ENCODE results near the gene THOC2. TPM values are rescaled to one million over a fixed set of nuclear protein-coding genes. Genes with fewer than 3 reads are reported as not detected.

Gene THOC2
- total and polyA plus RNA-seq, 2 donors from 2014 or later, result 18.8 to 66.6 TPM

DNA sequence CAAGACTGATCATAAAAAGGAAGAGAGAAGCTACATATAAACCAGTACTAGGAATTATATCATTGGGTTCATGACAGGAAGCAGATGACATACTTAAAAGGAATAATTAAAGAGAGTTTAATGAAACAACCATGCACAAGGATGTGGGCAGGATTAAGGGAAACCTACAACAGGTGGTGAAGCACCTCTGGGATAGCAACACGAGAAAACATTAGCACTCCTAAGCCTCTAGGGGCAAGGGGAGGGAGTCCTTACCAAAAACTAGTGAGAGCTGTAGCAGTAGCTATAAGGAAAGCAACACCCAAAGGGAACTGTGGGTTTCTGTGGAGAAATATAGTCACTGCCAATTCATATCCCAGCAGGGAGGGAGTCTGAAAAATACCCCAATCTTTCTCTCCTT lies 7.2 kb upstream of the THOC2 start:
- no peaks in the 10 kb centered on the region for H3K4me1 ChIP-seq (ENCODE audit: control insufficient read depth in 2 of 3, insufficient read depth in 2 of 3, low read depth in 1 of 3, low read length in 3 of 3)
- FAIRE-seq (no peak), DNase-seq (no peak)
- no peaks in the 10 kb centered on the region for H3K9me3 ChIP-seq (ENCODE audit: control insufficient read depth in 2 of 3, insufficient read depth in 1 of 3, low read length in 3 of 3)
- no peak overlapping the region for H3K4me3 ChIP-seq (ENCODE audit: low read length in 3 of 3)
- TF ChIP-seq, protein P1, sequence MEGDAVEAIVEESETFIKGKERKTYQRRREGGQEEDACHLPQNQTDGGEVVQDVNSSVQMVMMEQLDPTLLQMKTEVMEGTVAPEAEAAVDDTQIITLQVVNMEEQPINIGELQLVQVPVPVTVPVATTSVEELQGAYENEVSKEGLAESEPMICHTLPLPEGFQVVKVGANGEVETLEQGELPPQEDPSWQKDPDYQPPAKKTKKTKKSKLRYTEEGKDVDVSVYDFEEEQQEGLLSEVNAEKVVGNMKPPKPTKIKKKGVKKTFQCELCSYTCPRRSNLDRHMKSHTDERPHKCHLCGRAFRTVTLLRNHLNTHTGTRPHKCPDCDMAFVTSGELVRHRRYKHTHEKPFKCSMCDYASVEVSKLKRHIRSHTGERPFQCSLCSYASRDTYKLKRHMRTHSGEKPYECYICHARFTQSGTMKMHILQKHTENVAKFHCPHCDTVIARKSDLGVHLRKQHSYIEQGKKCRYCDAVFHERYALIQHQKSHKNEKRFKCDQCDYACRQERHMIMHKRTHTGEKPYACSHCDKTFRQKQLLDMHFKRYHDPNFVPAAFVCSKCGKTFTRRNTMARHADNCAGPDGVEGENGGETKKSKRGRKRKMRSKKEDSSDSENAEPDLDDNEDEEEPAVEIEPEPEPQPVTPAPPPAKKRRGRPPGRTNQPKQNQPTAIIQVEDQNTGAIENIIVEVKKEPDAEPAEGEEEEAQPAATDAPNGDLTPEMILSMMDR (IDR thresholded peaks at IDR 0.05; ENCODE audit: borderline replicate concordance, extremely low read depth, insufficient read depth), result no peak
- intact Hi-C loops (cut with DNase I), result no loop called here
- no peaks in the 10 kb centered on the region for H3K27me3 ChIP-seq (ENCODE audit: control insufficient read depth, insufficient read depth, low read length)
- H3K9ac ChIP-seq (ENCODE audit: low read length in 3 of 3), result no peak overlapping the region
- no peak overlapping the region for H3K27ac ChIP-seq (ENCODE audit: low read depth in 2 of 2, low read length in 2 of 2)
- no peaks in the 10 kb centered on the region for H3K36me3 ChIP-seq (ENCODE audit: control insufficient read depth in 2 of 3, insufficient read depth in 3 of 3, low read length in 3 of 3)

DNA sequence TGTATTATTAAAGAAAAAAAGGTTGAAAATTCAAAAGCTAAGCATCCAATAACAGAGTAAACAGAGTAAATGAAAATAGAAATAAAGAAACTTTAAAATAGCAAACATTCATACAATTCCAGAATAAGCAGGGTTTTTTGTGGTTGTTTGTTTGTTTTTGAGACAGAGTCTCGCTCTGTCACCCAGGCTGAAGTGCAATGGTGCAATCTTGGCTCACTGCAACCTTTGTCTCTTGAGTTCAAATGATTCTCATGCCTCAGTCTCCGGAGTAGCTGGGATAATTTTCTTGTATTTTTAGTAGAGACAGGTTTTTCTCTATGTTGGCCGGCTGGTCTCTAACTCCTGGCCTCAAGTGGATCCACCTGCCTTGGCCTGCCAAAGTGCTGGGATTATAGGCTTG lies 6.6 kb upstream of the THOC2 start:
- intact Hi-C loops (cut with DNase I), result no loop called here
- TF ChIP-seq, protein P1 (IDR thresholded peaks at IDR 0.05; ENCODE audit: borderline replicate concordance, extremely low read depth, insufficient read depth), result no peak
- H3K9ac ChIP-seq (ENCODE audit: low read length in 3 of 3), result no peak overlapping the region
- H3K27me3 ChIP-seq (ENCODE audit: control insufficient read depth, insufficient read depth, low read length), result no peaks in the 10 kb centered on the region
- H3K4me3 ChIP-seq (ENCODE audit: low read length in 3 of 3), result no peak overlapping the region
- no peaks in the 10 kb centered on the region for H3K4me1 ChIP-seq (ENCODE audit: control insufficient read depth in 2 of 3, insufficient read depth in 2 of 3, low read depth in 1 of 3, low read length in 3 of 3)
- no peaks in the 10 kb centered on the region for H3K9me3 ChIP-seq (ENCODE audit: control insufficient read depth in 2 of 3, insufficient read depth in 1 of 3, low read length in 3 of 3)
- DNase-seq (no peak), FAIRE-seq (no peak)
- no peaks in the 10 kb centered on the region for H3K36me3 ChIP-seq (ENCODE audit: control insufficient read depth in 2 of 3, insufficient read depth in 3 of 3, low read length in 3 of 3)
- no peak overlapping the region for H3K27ac ChIP-seq (ENCODE audit: low read depth in 2 of 2, low read length in 2 of 2)

DNA sequence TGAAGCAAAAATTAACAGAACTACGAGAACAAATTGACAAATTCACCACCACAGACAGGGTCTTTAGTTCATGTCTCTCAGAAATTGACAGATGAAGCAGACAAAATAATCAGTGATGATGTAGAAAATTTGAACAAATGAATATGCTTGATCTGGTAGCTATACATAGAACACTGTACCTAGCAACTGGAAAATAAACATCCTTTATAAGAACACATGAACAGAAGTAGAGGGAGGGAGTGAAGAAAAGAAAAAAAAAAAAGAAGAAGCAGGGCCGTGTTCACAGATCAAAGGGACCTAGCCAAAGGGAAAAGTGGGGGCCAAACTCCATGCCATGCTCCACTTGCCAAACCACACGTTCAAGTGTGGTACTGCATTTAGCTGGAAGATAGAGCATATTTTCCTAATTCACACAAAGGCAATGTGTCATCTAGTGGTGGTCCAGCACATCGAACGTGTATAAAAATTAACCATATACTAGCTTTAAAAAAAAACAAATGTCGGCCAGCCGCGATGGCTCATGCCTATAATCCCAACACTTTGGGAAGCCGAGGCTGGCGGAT lies 5.6 kb upstream of the THOC2 start:
- intact Hi-C loops (cut with DNase I), result no loop called here
- FAIRE-seq (no peak), DNase-seq (no peak)
- TF ChIP-seq, protein P1 (IDR thresholded peaks at IDR 0.05; ENCODE audit: borderline replicate concordance, extremely low read depth, insufficient read depth), result no peak
- Histone ChIP-seq H3K27ac (ENCODE audit: low read depth in 2 of 2, low read length in 2 of 2) (no peak overlapping the region), H3K4me3 (ENCODE audit: low read length in 3 of 3) (no peak overlapping the region), H3K9me3 (ENCODE audit: control insufficient read depth in 2 of 3, insufficient read depth in 1 of 3, low read length in 3 of 3) (no peaks in the 10 kb centered on the region), H3K36me3 (ENCODE audit: control insufficient read depth in 2 of 3, insufficient read depth in 3 of 3, low read length in 3 of 3) (no peaks in the 10 kb centered on the region), H3K27me3 (ENCODE audit: control insufficient read depth, insufficient read depth, low read length) (no peaks in the 10 kb centered on the region), H3K4me1 (ENCODE audit: control insufficient read depth in 2 of 3, insufficient read depth in 2 of 3, low read depth in 1 of 3, low read length in 3 of 3) (no peaks in the 10 kb centered on the region), H3K9ac (ENCODE audit: low read length in 3 of 3) (no peak overlapping the region)
